Chondrocyte (in vitro differentiated cells): Measurements from ENCODE around the gene ZBTB3. TPM values are rescaled to one million over a fixed set of nuclear protein-coding genes. Genes with fewer than 3 reads are reported as not detected.
"Not testable (repeated sequence)": the region's sequence is repeated elsewhere in the genome, so short reads cannot be mapped to it uniquely, and the experiment has no call there.

Experiments used
- DNase-seq: peaks from one replicate; pipeline ENCODE4 v3.0.0; 2021; ENCODE audit warnings: mixed read lengths, low spot score
- H3K27ac Mint-ChIP-seq: one replicate; pipeline ENCODE4 v1.8.0; 2021; ENCODE audit warnings: mild to moderate bottlenecking, moderate library complexity, mixed read lengths; ENCODE audit not compliant: unreplicated experiment
- H3K27me3 Mint-ChIP-seq: 2 replicates; pipeline ENCODE4 v1.8.0; 2021; ENCODE audit warnings: low read depth, mixed read lengths
- H3K36me3 Mint-ChIP-seq: 2 replicates; pipeline ENCODE4 v1.8.0; 2021; ENCODE audit warnings: low read depth, mixed read lengths
- H3K4me1 Mint-ChIP-seq: 2 replicates; pipeline ENCODE4 v1.8.0; 2021; ENCODE audit warnings: low read depth, mild to moderate bottlenecking, mixed read lengths
- H3K4me3 Mint-ChIP-seq: one replicate; pipeline ENCODE4 v1.8.0; 2021; ENCODE audit warnings: mild to moderate bottlenecking, moderate library complexity, mixed read lengths; ENCODE audit not compliant: unreplicated experiment
- H3K9me3 Mint-ChIP-seq: 2 replicates; pipeline ENCODE4 v1.8.0; 2021; ENCODE audit warnings: low read depth, mixed read lengths
- total RNA-seq: library from RNA; stranded (reverse); gene quantifications from 3 replicates; pipeline ENCODE4 v1.2.1, GENCODE V29; 2021
- TF ChIP-seq, protein P1 (sequence below): fragments of 200-600 bp; sonication (generic); IDR thresholded peaks from 2 replicates; pipeline ENCODE4 v1.5.0; 2021; ENCODE audit warnings: antibody characterized with exemption, mild to moderate bottlenecking, moderate library complexity

Gene ZBTB3
- total RNA-seq, 1 donor from 2014 or later, result 10.2 TPM

- Mint-ChIP-seq H3K9me3 (no peaks in the 10 kb centered on the region), H3K4me1 (peaks cover 23% of the 10 kb centered on the region), H3K36me3 (peaks cover 16% of the 10 kb centered on the region), H3K4me3 (no peak overlapping the region), H3K27me3 (no peaks in the 10 kb centered on the region), H3K27ac (no peak overlapping the region)
- TF ChIP-seq, protein P1, sequence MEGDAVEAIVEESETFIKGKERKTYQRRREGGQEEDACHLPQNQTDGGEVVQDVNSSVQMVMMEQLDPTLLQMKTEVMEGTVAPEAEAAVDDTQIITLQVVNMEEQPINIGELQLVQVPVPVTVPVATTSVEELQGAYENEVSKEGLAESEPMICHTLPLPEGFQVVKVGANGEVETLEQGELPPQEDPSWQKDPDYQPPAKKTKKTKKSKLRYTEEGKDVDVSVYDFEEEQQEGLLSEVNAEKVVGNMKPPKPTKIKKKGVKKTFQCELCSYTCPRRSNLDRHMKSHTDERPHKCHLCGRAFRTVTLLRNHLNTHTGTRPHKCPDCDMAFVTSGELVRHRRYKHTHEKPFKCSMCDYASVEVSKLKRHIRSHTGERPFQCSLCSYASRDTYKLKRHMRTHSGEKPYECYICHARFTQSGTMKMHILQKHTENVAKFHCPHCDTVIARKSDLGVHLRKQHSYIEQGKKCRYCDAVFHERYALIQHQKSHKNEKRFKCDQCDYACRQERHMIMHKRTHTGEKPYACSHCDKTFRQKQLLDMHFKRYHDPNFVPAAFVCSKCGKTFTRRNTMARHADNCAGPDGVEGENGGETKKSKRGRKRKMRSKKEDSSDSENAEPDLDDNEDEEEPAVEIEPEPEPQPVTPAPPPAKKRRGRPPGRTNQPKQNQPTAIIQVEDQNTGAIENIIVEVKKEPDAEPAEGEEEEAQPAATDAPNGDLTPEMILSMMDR, result no peak
- DNase-seq, result no peak
These were observed 20.4 kb upstream of the ZBTB3 start for GRCh38 chr11:62774407-62774806.

DNA sequence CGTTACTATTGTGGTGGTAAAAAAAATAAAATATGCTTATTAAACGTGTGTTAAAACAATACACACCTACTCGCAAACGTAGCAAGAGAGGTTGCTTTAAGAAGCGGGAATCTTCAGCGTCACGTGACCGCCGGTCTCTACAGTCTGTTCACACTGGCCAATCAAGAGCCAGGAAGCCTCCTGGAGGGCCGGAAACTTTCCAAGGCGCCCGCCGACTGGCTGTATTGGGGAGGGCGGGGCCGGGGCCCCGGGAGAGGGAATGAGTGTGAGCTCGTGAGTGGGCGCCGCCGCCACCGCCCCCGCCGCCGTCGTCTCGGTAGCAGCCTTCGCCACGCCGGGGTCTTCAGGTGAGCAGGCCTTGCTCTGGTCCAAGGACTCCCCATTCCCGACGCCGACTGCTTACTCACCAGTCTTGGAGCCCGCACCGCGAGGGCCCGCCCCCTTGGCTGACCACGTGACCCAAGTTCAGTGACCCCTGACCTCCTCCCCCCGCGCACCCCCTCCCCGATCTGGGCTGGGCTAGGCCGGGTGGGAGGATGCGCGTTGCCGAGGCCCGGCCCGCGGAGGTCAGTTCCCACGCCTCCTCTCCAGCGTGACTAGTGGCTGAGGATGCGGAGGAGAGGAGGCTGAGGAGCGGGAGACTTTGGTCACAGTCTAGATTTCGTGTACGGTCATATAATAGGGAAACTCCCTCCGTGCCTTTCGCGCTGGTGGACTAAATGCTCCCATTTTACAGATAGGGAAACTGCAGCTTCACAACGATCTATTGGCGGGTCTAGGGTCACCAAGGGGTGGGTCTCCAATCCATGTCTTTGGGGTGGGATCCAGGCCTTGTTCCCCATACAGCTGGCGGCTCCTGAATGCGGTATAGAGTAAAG lies 17.4 kb upstream of the ZBTB3 start, which contains the start of gene TAF6L:
TSS of gene TAF6L (plus strand) at position 253 of the 878 bp plus-strand sequence. CDS start 4,388 bp downstream, outside the sequence.
- TF ChIP-seq, protein P1, result no peak
- Mint-ChIP-seq H3K27me3 (no peaks in the 10 kb centered on the region), H3K27ac (peak within 1 kb of the TSS; percentile 96), H3K4me1 (peaks cover 23% of the 10 kb centered on the region), H3K36me3 (peaks cover 8% of the 10 kb centered on the region), H3K9me3 (no peaks in the 10 kb centered on the region), H3K4me3 (peak within 1 kb of the TSS; percentile 86)
- DNase-seq, result peak; percentile 99

DNA sequence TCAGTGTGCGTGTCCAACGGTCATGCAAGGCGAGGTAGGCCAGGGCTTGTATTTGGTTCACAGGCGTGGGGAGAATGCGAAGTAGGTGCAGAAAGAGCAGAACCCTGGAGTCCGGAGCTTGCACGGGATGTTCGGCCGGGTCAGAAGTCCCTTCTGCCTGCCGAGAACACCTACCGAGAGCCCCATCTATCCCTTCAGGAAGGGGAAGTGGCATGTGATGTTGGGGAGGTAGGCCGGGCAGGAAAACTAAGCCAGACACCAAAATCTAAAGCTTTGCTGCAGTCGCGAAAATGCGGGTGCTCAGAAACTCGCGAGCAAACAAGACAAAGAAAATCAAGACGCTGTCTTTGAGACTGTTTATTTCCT lies 16.8 kb upstream of the ZBTB3 start:
- TF ChIP-seq, protein P1, result no peak
- Mint-ChIP-seq H3K27me3 (no peaks in the 10 kb centered on the region), H3K27ac (peak overlapping the region; percentile 96), H3K9me3 (no peaks in the 10 kb centered on the region), H3K4me1 (peaks cover 23% of the 10 kb centered on the region), H3K4me3 (peak overlapping the region; percentile 86), H3K36me3 (peaks cover 7% of the 10 kb centered on the region)
- no peak for DNase-seq

DNA sequence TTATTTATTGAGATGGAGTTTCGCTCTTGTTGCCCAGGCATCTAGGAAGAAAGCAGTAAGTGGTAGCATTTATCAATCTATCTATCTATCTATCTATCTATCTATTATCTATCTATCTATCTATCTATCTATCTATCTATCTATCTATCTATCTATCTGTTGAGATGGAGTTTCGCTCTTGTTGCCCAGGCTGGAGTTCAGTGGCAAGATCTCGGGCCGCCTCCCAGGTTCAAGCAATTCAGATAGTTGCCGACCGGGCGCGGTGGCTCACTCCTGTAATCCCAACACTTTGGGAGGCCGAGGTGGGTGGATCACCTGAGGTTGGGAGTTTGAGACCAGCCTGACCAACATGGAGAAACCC lies 6.9 kb upstream of the ZBTB3 start:
- H3K36me3 Mint-ChIP-seq, DNase-seq, H3K9me3 Mint-ChIP-seq, H3K27me3 Mint-ChIP-seq, H3K27ac Mint-ChIP-seq: not testable (repeated sequence)
- Mint-ChIP-seq H3K4me3 (peak overlapping the region; percentile 94), H3K4me1 (peaks cover 14% of the 10 kb centered on the region)

DNA sequence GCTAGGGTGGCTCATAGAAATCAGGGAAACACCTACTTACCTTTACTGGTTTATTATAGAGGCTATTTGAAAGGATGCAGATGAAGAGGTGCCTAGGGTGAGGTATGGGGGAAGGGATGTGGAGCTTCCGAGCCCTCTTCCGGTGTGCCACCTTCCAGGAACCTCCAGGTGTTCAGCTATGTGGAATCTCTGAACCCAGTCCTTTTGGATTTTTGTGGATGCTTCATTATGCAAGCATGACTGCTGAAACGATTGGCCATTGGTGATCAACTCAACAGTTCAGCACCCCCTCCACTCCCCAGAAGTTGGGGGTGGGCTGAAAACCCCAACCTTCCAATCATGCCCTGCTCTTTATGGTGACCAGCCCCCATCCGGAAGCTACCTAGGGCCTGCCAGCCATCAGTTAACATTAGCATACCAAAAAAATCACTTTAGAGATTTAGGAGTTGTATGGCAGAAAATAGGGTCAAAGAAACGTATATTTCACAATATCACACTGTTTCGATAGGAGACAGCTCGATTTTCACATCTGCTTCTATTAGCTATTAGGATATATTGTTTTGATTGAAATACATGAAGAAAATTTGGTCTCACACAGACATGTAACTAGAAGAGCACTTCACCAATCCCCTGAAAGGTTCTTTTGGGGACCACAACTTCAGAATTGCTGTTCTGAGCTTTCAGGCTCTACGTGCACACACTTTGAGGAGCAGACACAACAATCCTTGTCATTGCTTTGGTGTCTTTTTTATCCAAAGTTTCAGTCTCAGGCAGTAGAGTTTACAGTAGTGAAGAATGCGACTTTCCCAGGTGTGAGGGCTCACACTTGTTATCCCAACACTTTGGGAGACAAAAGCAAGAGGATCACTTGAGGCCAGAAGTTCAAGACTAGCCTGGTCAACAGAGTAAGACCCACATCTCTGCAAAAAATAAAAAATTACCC lies 4.2 kb upstream of the ZBTB3 start:
- Mint-ChIP-seq H3K4me1 (peaks cover 25% of the 10 kb centered on the region), H3K36me3 (no peaks in the 10 kb centered on the region), H3K9me3 (no peaks in the 10 kb centered on the region), H3K27me3 (no peaks in the 10 kb centered on the region), H3K27ac (no peak overlapping the region), H3K4me3 (no peak overlapping the region)
- TF ChIP-seq, protein P1, result no peak
- DNase-seq, result no peak
